GM21576 (cell line): Measurements from ENCODE around the gene SAP130.

Experiments
- ATAC-seq: cut with Tn5 transposase; IDR thresholded peaks from one replicate; pipeline ENCODE4 v1.9.1; 2021; ENCODE audit warnings: mild to moderate bottlenecking, moderate library complexity; ENCODE audit not compliant: unreplicated experiment

SAP130 gene

DNA sequence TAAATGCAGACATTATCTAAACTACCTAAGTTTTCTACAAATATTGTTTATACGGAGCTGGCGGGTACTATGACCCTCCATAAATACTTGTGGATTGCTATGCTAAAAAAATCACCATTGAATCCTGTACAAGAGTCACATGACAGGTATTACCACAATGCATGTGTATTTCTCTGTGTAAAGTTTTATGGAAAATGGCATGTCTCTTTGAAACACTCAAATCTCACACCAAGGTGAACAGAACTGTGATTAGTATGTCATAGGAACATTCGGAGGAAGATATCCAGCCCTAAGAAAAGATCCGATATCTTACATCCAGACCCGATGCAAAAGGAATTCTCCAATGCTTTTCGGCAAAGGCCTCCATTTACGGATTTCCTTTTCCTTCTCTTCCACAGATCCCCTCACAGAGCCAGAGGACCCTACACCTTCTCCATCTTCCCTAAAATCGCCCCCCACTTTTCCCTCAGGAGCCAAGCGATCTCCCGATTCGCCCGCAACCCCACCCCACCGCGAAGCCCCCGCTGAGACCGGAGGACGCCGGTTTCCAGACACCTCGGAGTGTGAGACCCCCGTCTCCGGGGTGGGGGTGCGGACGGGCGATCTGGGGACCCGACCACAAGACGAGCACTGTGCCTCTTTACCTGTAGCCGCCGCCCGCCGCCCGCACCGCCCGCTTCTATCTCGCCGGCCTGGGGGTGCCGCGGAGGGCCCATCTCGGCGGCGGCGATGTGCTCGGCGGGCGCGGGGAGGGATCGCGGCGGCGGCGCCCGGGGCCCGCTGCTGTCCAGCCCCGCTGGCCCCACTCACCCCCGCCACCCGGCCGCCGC, 1.2 kb downstream of the SAP130 start:
- no peak for ATAC-seq

DNA sequence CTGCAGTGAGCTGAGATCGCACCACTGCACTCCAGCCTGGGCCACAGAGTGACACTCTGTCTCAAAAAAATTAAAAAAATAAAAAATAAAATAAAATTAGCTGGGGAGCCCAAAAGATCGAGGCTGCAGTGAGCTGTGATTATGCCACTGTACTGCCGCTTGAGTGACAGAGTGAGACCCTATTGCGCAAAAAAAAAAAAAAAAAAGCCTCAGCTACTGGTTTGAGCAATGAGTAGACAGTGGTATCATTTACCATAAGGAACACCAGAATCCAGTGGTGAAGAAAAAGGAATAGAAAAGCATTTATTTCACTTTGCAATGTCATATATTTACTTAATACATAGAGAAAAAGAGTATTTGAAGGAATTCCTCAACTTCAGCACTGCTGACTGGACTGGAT, 3.0 kb downstream of the SAP130 start:
- no peak for ATAC-seq

GRCh38 chr2:128017561-128017960, 10.3 kb downstream of the SAP130 start:
- ATAC-seq: no peak

DNA sequence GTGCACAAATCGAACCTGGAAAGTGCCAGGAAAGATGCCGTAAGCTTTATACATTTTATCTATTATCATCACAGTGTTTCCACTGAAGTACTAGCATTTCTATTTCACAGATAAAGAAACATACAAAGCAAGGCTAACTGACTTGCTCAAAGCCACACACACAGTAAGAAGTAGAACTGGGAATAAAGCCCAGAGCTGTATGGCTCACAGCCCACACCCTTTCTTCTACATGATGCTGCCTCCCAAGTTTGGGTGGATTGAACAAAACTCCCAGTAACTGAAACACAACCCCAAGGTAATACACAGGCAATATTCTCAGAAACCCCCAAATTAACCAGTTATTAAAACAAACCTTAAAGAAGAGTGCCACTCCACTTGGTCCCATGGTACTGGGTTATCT, 11.2 kb downstream of the SAP130 start:
- ATAC-seq: no peak

- ATAC-seq: no peak
Measured at GRCh38 chr2:128012698-128013097, 15.2 kb downstream of the SAP130 start.

DNA sequence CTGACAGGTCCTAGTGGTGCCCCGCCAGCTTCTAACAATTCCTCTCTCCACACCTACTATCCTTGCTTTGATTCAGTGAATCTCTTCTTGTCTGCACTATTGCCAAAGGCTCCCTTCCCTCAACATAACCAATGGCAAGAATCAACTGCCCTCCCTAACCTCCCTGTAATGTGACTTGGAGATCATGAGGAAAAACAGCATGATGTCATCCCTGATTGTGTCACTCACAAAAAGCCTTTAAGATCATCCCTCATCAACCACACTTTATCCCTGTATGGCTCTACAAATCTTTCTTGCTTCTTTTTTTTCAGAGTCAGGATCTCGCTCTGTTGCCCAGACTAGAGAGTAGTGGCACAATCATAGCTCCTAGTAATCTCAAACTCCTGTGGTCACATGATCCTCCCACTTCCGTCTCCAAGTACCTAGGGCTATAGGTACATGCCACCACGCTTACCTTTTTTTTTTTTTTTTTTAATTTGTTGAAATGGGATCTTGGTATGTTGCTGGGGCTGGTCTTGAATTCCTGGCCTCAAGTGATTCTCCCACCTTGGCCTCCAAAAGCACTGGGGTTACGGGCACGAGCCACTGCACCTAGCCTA, 19.7 kb downstream of the SAP130 start:
- no peak for ATAC-seq

- ATAC-seq: no peak
Measured at GRCh38 chr2:128004509-128004908, 23.4 kb downstream of the SAP130 start.

- ATAC-seq: no peak
Measured at GRCh38 chr2:128003463-128003862, 24.4 kb downstream of the SAP130 start.

GRCh38 chr2:127996160-127996559, 31.7 kb downstream of the SAP130 start:
- no peak for ATAC-seq

DNA sequence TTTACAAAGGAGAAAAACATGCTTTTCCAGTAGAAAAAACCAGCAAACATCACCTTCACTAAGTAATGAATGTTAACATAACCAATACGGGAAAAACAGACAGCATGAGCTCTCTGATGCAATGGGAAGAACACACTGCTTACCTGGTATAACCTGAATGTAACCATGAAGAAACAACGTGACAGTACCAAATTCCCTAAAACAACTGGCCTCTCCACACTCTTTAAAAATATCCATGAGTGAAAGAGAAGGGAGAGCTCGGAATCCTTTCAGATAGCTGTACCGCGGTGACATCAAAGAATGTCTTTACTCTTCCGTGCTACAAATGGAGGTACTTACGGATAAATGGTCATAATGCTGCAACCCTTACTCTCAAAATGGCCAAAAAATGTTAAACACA, 32.1 kb downstream of the SAP130 start:
- ATAC-seq: no peak

DNA sequence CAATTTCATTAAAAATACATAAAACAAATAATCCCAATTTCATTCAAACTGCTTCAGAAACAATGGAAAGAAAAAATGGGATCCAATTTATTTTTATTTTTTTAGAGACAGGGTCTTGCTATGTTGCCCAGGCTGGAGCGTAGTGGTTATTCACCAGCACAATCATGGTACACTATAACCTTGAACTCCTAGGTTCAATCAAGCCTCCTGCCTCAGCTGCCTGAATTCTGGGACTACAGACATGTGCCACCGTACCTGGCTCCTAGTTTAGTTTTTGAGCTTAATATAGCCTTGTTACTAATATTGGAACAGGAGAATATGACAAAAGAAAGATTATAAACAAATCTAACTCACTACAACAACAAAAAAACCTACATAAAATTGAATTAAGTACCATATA, 34.2 kb downstream of the SAP130 start:
- no peak for ATAC-seq

DNA sequence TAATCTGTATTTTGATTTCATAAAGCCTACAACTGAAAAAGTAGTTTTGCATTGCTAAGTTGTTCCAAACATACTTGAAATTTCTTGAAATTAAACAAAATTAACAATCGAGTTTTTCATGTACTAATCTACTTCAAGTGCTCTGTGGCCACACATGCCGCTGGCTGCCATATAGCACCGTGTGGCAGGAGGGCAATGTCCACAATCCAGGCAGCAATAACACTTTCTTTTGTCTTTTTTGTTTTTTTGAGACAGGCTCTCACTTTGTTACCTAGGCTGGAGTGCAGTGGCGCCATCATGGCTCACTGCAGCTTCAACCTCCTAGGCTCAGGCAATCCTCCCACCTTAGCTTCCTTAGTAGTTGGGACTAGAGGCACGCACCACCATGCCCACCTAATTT, 36.1 kb downstream of the SAP130 start:
- ATAC-seq: no peak

GRCh38 chr2:127986548-127987079, 41.2 kb downstream of the SAP130 start:
- no peak for ATAC-seq

GRCh38 chr2:127985735-127986134, 42.1 kb downstream of the SAP130 start:
- ATAC-seq: no peak

- no peak for ATAC-seq
Measured at GRCh38 chr2:127985026-127985734, 42.7 kb downstream of the SAP130 start.

DNA sequence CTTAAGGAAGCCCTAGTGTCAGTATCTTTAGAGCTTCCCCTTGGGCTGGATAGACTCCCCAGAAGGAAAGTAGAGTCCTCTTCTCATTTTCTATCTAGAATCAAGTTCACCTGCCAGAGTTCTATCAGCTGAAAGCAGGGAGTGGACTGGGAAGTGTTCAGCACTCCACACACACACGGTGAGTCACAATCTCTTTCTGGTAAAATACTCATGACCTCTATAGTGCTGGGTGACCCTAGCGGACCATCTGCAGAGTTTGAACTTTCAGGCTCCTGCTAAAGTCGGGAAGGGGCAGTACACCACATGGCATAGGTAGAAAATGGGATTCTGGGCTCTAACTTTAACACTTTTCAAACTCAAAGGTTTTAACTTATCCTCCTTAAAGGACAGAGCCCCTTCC, 43.3 kb downstream of the SAP130 start:
- ATAC-seq: no peak

DNA sequence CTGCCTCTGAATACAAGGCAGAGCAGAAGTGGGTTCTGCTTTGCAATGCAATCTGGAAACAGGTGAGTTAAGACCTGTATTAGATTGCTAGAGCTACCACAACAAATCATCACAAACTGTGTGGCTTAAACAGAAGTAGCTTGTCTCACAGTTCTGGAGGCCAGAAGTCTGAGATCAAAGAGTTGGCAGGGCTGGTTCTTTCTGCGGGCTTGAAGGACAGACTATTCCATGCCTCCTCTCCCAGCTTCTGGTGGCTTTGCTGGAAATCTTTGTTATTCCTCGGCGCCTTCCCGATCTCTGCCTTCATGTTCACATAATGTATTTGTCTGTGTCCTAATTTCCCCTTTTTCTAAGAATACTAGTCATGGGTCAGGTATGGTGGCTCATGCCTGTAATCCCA, 58.4 kb downstream of the SAP130 start:
- ATAC-seq: no peak

DNA sequence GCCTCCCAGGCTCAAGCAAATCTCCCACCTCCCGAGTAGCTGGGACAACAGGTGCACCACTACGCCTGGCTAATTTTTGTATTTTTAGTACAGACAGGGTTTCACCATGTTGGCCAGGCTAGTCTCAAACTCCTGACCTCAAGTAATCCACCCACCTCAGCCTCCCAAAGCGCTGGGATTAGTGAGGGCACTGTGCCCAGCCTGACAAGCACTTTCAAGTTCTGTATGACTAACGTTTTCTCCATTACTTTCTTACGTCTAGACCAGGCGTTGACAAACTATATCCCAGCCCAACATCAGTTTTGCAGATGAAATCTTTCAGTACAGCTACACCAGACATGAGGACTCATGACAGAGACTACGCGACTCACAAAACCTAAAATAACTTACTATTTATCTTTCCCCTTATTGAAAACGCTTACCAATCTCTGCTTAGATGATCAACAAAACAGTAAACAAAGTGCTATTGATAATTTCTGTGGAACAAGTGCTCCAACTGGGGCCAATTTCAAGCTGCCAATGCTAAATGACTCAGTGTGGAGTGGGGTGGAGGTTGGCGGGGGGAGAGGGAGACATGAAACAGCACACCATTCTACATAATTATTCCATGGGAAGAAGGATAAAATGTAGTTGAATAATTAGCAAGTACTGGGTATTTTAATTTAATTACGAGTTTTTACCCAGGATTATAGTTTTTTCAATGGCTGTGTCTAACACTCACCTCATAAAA, 59.1 kb downstream of the SAP130 start:
- ATAC-seq: no peak

GRCh38 chr2:127961729-127962128, 66.1 kb downstream of the SAP130 start:
- no peak for ATAC-seq

DNA sequence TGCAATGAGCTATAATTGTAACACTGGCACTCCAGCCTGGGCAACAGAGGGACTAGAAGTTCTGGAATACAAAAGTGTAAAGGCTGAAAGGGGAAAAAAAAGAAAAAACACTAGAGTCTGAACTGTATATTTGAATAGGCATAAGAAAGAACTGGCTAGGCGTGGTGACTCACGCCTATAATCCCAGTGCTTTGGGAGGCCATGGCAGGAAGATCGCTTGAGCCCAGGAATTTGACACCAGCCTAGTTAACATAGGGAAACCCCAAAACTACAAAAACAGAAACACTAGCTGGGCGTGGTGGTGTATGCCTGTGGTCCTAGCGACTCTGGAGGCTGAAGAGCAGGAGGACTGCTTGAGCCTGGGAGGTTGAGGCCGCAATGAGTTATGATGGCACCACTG, 70.6 kb downstream of the SAP130 start:
- no peak for ATAC-seq

DNA sequence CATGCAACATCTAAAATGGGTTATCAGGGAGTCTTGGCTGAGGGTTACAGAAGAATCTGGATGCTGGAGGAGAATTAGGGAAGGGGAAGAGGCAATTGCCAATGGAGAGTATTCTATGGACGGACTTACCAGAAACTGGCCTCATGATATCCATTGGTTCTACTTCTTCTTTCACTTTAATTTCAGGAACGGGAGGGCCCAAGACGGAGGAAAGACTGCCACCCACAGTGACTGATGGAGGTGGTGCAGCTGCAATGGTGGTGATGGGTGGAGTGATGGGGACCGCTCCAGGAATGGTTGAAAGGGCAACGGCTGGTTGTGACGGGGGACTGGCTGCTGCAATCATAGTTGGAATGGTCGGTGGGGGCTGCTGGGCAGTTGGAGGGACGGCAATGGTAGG, 73.0 kb downstream of the SAP130 start:
- ATAC-seq: no peak
